HepG2 (cell line): ENCODE results near the gene FKBP1A. TPM values are rescaled to one million over a fixed set of nuclear protein-coding genes. Genes with fewer than 3 reads are reported as not detected.

Source experiments
- DMAP1 ChIP-seq: IDR thresholded peaks from 2 replicates; pipeline ENCODE4 v1.6.1; 2016
- GTF2F1 ChIP-seq: fragments of 150-350 bp; IDR thresholded peaks from 2 replicates; pipeline ENCODE4 v1.6.1; 2014; ENCODE audit warnings: low read length
- GZF1 ChIP-seq: sonication (generic); formaldehyde crosslinking; IDR thresholded peaks from 2 replicates; pipeline ENCODE4 v1.5.1; 2020; ENCODE audit warnings: mild to moderate bottlenecking, missing genetic modification reagents
- NFIC ChIP-seq: IDR thresholded peaks from 2 replicates; pipeline ENCODE4 v1.6.1; 2012; ENCODE audit warnings: mild to moderate bottlenecking, low read length, inconsistent platforms
- PAF1 ChIP-seq: IDR thresholded peaks from 2 replicates; pipeline ENCODE4 v1.6.1; 2016; ENCODE audit warnings: missing genetic modification reagents, missing compliant biosample characterization
- PITX1 ChIP-seq: sonication (generic); formaldehyde crosslinking; IDR thresholded peaks from 2 replicates; pipeline ENCODE4 v1.5.1; 2020; ENCODE audit warnings: mild to moderate bottlenecking, missing genetic modification reagents
- RFX1 ChIP-seq: fragments of 450-650 bp; IDR thresholded peaks from 2 replicates; pipeline ENCODE4 v1.6.1; 2017
- SMAD1 ChIP-seq: sonication (generic); formaldehyde crosslinking; IDR thresholded peaks from 2 replicates; pipeline ENCODE4 v1.4.0; 2020; ENCODE audit warnings: missing genetic modification reagents, low read depth, mild to moderate bottlenecking, borderline replicate concordance
- TRIM24 ChIP-seq: sonication (generic); formaldehyde crosslinking; IDR thresholded peaks from 2 replicates; pipeline ENCODE4 v1.8.0; 2022; ENCODE audit warnings: mild to moderate bottlenecking, missing genetic modification reagents
- ZNF143 ChIP-seq: sonication (generic); formaldehyde crosslinking; IDR thresholded peaks from 2 replicates; pipeline ENCODE4 v1.4.0; 2020; ENCODE audit warnings: missing genetic modification reagents
- ZNF180 ChIP-seq: sonication (generic); formaldehyde crosslinking; IDR thresholded peaks from 2 replicates; pipeline ENCODE4 v1.4.0; 2020; ENCODE audit warnings: low read depth, missing genetic modification reagents, borderline replicate concordance
- ZNF260 ChIP-seq: sonication (generic); formaldehyde crosslinking; IDR thresholded peaks from 2 replicates; pipeline ENCODE4 v1.4.0; 2020; ENCODE audit warnings: missing genetic modification reagents, low read depth, mild to moderate bottlenecking, borderline replicate concordance
- ZNF326 ChIP-seq: sonication (generic); formaldehyde crosslinking; IDR thresholded peaks from 2 replicates; pipeline ENCODE4 v1.4.0; 2020; ENCODE audit warnings: missing genetic modification reagents, borderline replicate concordance
- ZNF550 ChIP-seq: sonication (generic); formaldehyde crosslinking; IDR thresholded peaks from 2 replicates; pipeline ENCODE4 v1.4.0; 2020; ENCODE audit warnings: mild to moderate bottlenecking, missing genetic modification reagents, borderline replicate concordance
- ZNF552 ChIP-seq: sonication (generic); formaldehyde crosslinking; IDR thresholded peaks from 2 replicates; pipeline ENCODE4 v1.9.0; 2022; ENCODE audit warnings: missing genetic modification reagents, mild to moderate bottlenecking, borderline replicate concordance
- polyA plus RNA-seq, 8 experiments: library from polyadenylated mRNA; depleted of rRNA in 3 of 8; stranded (reverse) in 7 of 8; unstranded in 1 of 8; fragments of >200 nt; fragmentation: Illumina TruSeq in 4 of 8; extraction: Trizol in 4 of 8; gene quantifications; 2 replicates each; pipeline versions ENCODE4 v1.2.1 to v1.2.3, GENCODE V29; 2011 to 2016; ENCODE audit warnings: low read depth in 4 of 8, missing spikeins in 1 of 8, mixed read lengths in 1 of 8; ENCODE audit not compliant: insufficient read depth in 1 of 8
- total RNA-seq, 5 experiments: library from RNA; depleted of rRNA; stranded (reverse); fragments of >200 nt; fragmentation: Illumina TruSeq; extraction: Trizol; gene quantifications; 2 replicates each; pipeline ENCODE4 v1.2.3, GENCODE V29; 2016; ENCODE audit warnings: low read depth in 1 of 5
- TF ChIP-seq, protein P1 (sequence below): sonication (generic); formaldehyde crosslinking; IDR thresholded peaks from 2 replicates; pipeline ENCODE4 v1.4.0; 2020; ENCODE audit warnings: missing genetic modification reagents, borderline replicate concordance
- TF ChIP-seq, protein P2 (sequence below): sonication (generic); formaldehyde crosslinking; IDR thresholded peaks from 2 replicates; pipeline ENCODE4 v1.8.1; 2023; ENCODE audit warnings: mild to moderate bottlenecking, missing genetic modification reagents
- TF ChIP-seq, protein P3 (sequence below), 2 experiments: sonication (generic) in 1 of 2; formaldehyde crosslinking in 1 of 2; IDR thresholded peaks; 2 replicates each; pipeline versions ENCODE4 v1.4.0 to v1.6.1; 2016 to 2020; ENCODE audit warnings: borderline replicate concordance in 1 of 2, low read depth in 1 of 2, mild to moderate bottlenecking in 1 of 2, missing genetic modification reagents in 1 of 2

FKBP1A gene
- total and polyA plus RNA-seq, 2 of the 13 experiments (the other 11 are each of a cell fraction or from before 2014, with no cell fraction given), result 119 to 468 TPM

DNA sequence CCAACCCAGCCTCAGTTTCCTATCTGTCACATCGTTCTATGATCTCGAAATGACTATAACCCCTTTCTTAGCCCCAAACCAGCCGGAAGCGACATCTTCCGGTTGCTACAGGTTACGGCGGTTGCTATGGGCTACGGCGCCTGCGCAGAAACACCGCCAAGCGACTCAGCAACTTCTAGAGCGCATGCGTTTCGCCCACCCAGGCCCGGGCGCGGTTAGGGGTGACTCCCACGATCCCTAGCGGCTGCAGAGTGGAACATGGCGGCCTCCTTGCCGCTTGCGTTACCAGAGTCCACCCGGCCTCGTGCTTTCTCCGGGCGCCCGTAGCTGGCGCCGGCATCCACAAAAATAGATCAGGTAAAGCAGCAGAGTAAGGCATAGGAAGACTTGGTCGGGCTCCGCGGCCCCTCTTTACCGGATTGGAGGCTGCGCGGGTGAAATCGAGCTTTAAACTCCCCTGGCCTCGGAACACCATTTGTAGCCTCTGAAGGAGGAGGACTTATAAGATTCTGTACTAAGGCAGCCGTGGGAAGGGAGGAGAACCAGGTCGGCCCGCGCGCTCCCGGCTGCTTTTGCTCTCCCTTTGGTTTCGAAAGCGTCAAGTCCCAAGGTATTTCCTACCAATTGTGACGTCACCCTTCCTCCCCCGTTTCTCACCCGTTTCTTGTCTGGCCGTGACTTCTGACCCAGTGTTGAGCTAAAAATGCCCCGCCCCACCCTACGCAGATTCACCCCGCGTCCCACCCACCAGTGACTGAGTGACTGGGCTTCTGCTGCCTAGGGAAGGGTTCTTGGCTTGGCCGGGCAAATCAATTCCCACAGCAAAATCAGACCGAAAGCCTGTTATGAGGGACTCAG is 67.5 kb downstream of the FKBP1A start (continued):
- TF ChIP-seq, protein P1, sequence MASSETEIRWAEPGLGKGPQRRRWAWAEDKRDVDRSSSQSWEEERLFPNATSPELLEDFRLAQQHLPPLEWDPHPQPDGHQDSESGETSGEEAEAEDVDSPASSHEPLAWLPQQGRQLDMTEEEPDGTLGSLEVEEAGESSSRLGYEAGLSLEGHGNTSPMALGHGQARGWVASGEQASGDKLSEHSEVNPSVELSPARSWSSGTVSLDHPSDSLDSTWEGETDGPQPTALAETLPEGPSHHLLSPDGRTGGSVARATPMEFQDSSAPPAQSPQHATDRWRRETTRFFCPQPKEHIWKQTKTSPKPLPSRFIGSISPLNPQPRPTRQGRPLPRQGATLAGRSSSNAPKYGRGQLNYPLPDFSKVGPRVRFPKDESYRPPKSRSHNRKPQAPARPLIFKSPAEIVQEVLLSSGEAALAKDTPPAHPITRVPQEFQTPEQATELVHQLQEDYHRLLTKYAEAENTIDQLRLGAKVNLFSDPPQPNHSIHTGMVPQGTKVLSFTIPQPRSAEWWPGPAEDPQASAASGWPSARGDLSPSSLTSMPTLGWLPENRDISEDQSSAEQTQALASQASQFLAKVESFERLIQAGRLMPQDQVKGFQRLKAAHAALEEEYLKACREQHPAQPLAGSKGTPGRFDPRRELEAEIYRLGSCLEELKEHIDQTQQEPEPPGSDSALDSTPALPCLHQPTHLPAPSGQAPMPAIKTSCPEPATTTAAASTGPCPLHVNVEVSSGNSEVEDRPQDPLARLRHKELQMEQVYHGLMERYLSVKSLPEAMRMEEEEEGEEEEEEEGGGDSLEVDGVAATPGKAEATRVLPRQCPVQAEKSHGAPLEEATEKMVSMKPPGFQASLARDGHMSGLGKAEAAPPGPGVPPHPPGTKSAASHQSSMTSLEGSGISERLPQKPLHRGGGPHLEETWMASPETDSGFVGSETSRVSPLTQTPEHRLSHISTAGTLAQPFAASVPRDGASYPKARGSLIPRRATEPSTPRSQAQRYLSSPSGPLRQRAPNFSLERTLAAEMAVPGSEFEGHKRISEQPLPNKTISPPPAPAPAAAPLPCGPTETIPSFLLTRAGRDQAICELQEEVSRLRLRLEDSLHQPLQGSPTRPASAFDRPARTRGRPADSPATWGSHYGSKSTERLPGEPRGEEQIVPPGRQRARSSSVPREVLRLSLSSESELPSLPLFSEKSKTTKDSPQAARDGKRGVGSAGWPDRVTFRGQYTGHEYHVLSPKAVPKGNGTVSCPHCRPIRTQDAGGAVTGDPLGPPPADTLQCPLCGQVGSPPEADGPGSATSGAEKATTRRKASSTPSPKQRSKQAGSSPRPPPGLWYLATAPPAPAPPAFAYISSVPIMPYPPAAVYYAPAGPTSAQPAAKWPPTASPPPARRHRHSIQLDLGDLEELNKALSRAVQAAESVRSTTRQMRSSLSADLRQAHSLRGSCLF (CRISPR knock-in tag), result no peak
- TF ChIP-seq ZNF180 (CRISPR knock-in tag), result 0 out of 2 replicates have a peak, but pooled peaks have one; percentile 87
- TF ChIP-seq, protein P2, sequence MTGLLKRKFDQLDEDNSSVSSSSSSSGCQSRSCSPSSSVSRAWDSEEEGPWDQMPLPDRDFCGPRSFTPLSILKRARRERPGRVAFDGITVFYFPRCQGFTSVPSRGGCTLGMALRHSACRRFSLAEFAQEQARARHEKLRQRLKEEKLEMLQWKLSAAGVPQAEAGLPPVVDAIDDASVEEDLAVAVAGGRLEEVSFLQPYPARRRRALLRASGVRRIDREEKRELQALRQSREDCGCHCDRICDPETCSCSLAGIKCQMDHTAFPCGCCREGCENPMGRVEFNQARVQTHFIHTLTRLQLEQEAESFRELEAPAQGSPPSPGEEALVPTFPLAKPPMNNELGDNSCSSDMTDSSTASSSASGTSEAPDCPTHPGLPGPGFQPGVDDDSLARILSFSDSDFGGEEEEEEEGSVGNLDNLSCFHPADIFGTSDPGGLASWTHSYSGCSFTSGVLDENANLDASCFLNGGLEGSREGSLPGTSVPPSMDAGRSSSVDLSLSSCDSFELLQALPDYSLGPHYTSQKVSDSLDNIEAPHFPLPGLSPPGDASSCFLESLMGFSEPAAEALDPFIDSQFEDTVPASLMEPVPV, result peak; percentile 70
- peak; percentile 94 for TF ChIP-seq ZNF143 (CRISPR knock-in tag)
- TF ChIP-seq PAF1 (CRISPR knock-in tag), result no peak
- TF ChIP-seq ZNF260 (CRISPR knock-in tag), result no peak
- no peak for TF ChIP-seq ZNF552
- no peak for TF ChIP-seq GTF2F1
- TF ChIP-seq ZNF550 (CRISPR knock-in tag), result no peak; the same call in 1 of the 2 replicates
- no peak; the same call in 1 of the 2 replicates for TF ChIP-seq NFIC
- no peak for TF ChIP-seq TRIM24 (CRISPR knock-in tag)
- no peak; the same call in 1 of the 2 replicates for TF ChIP-seq ZNF326 (CRISPR knock-in tag)
- TF ChIP-seq DMAP1 (CRISPR knock-in tag), result peak; percentile 99
- peak; percentile 100 for TF ChIP-seq RFX1
- TF ChIP-seq, protein P3, sequence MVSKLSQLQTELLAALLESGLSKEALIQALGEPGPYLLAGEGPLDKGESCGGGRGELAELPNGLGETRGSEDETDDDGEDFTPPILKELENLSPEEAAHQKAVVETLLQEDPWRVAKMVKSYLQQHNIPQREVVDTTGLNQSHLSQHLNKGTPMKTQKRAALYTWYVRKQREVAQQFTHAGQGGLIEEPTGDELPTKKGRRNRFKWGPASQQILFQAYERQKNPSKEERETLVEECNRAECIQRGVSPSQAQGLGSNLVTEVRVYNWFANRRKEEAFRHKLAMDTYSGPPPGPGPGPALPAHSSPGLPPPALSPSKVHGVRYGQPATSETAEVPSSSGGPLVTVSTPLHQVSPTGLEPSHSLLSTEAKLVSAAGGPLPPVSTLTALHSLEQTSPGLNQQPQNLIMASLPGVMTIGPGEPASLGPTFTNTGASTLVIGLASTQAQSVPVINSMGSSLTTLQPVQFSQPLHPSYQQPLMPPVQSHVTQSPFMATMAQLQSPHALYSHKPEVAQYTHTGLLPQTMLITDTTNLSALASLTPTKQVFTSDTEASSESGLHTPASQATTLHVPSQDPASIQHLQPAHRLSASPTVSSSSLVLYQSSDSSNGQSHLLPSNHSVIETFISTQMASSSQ (IDR thresholded peaks at IDR 0.05; ENCODE audit: low read depth), result no peak
- TF ChIP-seq, protein P3 (CRISPR knock-in tag; IDR thresholded peaks at IDR 0.05; ENCODE audit: borderline replicate concordance), result no peak; the same call in 1 of the 2 replicates
- peak; percentile 83; the same call in 1 of the 2 replicates for TF ChIP-seq PITX1 (CRISPR knock-in tag)
- peak; percentile 85; the same call in 1 of the 2 replicates for TF ChIP-seq SMAD1 (CRISPR knock-in tag)
- no peak; the same call in 1 of the 2 replicates for TF ChIP-seq GZF1 (CRISPR knock-in tag)
